Kidney glomerular epithelial cell (primary cell): ENCODE results near the gene GYPB.
"Not testable (repeated sequence)": the region's sequence is repeated elsewhere in the genome, so short reads cannot be mapped to it uniquely, and the experiment has no call there.

ENCODE experiments used
- DNase-seq: peaks from one replicate; lab custom pipeline; 2025; lab: John Stamatoyannopoulos, UW

The GYPB gene

GRCh38 chr4:144019277-144019676, at the start of gene GYPB:
Gene GYPB, minus strand, starts transcription at chr4:144019380. Its CDS starts 93 bp downstream, at chr4:144019287.
- not testable (repeated sequence) for DNase-seq

GRCh38 chr4:144061556-144061955, 42.4 kb upstream of the GYPB start:
- not testable (repeated sequence) for DNase-seq

- DNase-seq = not testable (repeated sequence)
Observed at GRCh38 chr4:144060234-144060859, 41.2 kb upstream of the GYPB start.

GRCh38 chr4:144056800-144057199, 37.6 kb upstream of the GYPB start:
- DNase-seq = no peak

GRCh38 chr4:144055336-144055735, 36.2 kb upstream of the GYPB start:
- DNase-seq = not testable (repeated sequence)

GRCh38 chr4:144051494-144051893, 32.3 kb upstream of the GYPB start:
- DNase-seq = not testable (repeated sequence)

- not testable (repeated sequence) for DNase-seq
Observed at GRCh38 chr4:144050631-144051030, 31.5 kb upstream of the GYPB start.

GRCh38 chr4:144049495-144050424, 30.6 kb upstream of the GYPB start:
- DNase-seq = not testable (repeated sequence)

GRCh38 chr4:144044936-144045335, 25.8 kb upstream of the GYPB start:
- DNase-seq = not testable (repeated sequence)

GRCh38 chr4:144032580-144032979, 13.4 kb upstream of the GYPB start:
- not testable (repeated sequence) for DNase-seq

- DNase-seq = not testable (repeated sequence)
Observed at GRCh38 chr4:144031875-144032274, 12.7 kb upstream of the GYPB start.

- not testable (repeated sequence) for DNase-seq
Observed at GRCh38 chr4:144031369-144031768, 12.2 kb upstream of the GYPB start.

GRCh38 chr4:144030708-144031107, 11.5 kb upstream of the GYPB start:
- DNase-seq = not testable (repeated sequence)

- not testable (repeated sequence) for DNase-seq
Observed at GRCh38 chr4:144026682-144027081, 7.5 kb upstream of the GYPB start.

- not testable (repeated sequence) for DNase-seq
Observed at GRCh38 chr4:144024399-144025053, 5.3 kb upstream of the GYPB start.

GRCh38 chr4:144022772-144023400, 3.7 kb upstream of the GYPB start:
- DNase-seq = not testable (repeated sequence)

GRCh38 chr4:144021336-144021990, 2.3 kb upstream of the GYPB start:
- DNase-seq = peak; percentile 1

GRCh38 chr4:144018223-144019000, 768 bp downstream of the GYPB start:
- not testable (repeated sequence) for DNase-seq

- DNase-seq = not testable (repeated sequence)
Observed at GRCh38 chr4:144017271-144017670, 1.9 kb downstream of the GYPB start.

GRCh38 chr4:144016057-144016605, 3.0 kb downstream of the GYPB start:
- not testable (repeated sequence) for DNase-seq
